Retinal pigment epithelial cell (primary cell): ENCODE results near the gene RGR.

ENCODE experiments used
- DNase-seq: peaks from one replicate; pipeline ENCODE4 v3.0.0-alpha.2; 2010; ENCODE audit warnings: low read depth
- H3K4me3 ChIP-seq: 2 replicates; pipeline ENCODE4 v1.5.1; 2011; ENCODE audit warnings: mild to moderate bottlenecking, low read length, control low read depth, moderate library complexity
- TF ChIP-seq, protein P1 (sequence below): conservative IDR thresholded peaks from 2 replicates; pipeline ENCODE4 v1.5.1; 2011; ENCODE audit warnings: low read depth, low read length, control low read depth, inconsistent platforms

RGR gene

GRCh38 chr10:84211566-84211965 lies 33.3 kb upstream of the RGR start:
- DNase-seq: no peak

GRCh38 chr10:84212014-84212413 lies 32.8 kb upstream of the RGR start:
- H3K4me3 ChIP-seq: no peak overlapping the region
- TF ChIP-seq, protein P1, sequence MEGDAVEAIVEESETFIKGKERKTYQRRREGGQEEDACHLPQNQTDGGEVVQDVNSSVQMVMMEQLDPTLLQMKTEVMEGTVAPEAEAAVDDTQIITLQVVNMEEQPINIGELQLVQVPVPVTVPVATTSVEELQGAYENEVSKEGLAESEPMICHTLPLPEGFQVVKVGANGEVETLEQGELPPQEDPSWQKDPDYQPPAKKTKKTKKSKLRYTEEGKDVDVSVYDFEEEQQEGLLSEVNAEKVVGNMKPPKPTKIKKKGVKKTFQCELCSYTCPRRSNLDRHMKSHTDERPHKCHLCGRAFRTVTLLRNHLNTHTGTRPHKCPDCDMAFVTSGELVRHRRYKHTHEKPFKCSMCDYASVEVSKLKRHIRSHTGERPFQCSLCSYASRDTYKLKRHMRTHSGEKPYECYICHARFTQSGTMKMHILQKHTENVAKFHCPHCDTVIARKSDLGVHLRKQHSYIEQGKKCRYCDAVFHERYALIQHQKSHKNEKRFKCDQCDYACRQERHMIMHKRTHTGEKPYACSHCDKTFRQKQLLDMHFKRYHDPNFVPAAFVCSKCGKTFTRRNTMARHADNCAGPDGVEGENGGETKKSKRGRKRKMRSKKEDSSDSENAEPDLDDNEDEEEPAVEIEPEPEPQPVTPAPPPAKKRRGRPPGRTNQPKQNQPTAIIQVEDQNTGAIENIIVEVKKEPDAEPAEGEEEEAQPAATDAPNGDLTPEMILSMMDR: no peak
- DNase-seq: no peak

More at GRCh38 chr10:84211566-84211965, 33.3 kb upstream of the RGR start:
- no peak overlapping the region for H3K4me3 ChIP-seq
- TF ChIP-seq, protein P1: no peak

GRCh38 chr10:84213076-84213475 lies 31.8 kb upstream of the RGR start:
- TF ChIP-seq, protein P1: no peak
- H3K4me3 ChIP-seq: no peak overlapping the region
- DNase-seq: no peak

DNA sequence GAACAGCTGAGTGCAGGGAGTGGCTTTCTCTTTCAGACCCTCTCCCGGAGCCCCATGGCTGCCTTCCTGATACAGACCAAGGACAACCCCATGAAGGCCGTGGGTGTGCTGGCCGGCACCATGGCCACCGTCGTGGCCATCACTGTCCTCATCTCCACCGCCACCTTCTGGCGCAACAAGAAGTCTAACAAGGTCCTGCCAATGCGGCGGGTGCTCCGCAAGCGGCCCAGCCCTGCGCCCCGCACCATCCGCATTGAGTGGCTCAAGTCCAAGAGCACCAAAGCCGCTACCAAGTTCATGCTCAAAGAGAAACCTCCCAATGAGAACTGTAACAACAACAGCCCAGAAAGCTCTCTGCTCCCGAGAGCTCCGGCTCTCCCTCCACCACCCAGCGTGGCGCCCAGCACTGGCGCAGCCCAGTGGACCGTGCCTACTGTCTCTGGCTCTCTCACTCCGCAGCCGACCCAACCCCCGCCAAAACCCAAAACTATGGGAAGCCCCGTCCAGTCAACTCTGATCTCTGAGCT lies 30.7 kb upstream of the RGR start:
- TF ChIP-seq, protein P1: no peak
- DNase-seq: no peak
- no peak overlapping the region for H3K4me3 ChIP-seq

DNA sequence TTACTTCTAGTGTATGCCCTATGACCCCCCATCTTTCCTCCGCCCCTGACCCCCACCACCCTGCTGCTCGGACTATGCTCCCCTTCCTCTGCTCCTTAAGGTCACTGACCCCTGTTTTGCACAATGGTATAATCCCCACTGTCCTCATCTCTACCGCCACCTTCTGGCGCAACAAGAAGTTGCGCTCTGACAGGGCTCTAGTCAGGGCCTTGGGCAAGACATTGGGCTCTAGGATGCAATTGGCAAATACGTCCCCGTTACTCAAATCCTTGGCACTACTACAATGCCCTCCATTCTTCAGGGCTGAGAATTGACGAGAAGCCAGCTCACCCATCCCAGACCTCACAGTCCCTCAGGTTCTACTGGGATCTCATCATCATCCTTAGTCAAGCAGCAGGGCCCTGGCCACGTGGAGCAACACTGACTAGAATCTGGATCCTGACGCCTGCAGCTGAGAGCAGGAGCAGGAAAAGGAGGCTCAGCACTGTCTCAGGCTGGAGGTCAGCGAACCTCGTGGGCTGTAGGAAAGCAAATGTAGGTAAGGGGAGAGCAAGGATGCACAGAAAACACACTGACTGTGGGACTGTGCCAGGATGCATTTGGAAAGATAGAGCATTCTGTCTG lies 30.1 kb upstream of the RGR start:
- TF ChIP-seq, protein P1: peak; percentile 52
- no peak for DNase-seq
- H3K4me3 ChIP-seq: no peak overlapping the region

DNA sequence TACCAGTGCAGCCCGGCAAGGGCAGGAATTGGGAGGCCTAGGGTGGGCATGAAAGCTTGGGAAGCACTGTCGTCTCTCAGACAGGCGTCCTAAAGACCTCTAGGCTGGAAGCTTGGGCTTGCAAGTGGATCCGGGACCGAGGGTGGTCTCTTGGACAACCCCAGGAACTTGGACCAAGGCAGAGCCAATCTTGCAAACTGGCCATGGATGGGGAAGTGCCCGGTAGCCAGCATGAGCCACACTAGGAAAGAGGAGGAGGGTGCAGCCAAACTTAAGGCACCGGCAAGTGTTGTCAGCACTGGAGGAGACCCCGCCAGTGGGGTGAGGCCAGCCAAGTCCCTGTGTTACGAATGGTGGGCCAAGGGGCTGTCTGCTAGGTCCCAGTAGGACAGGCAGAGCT lies 28.0 kb upstream of the RGR start:
- DNase-seq: no peak
- no peak overlapping the region for H3K4me3 ChIP-seq
- TF ChIP-seq, protein P1: no peak

DNA sequence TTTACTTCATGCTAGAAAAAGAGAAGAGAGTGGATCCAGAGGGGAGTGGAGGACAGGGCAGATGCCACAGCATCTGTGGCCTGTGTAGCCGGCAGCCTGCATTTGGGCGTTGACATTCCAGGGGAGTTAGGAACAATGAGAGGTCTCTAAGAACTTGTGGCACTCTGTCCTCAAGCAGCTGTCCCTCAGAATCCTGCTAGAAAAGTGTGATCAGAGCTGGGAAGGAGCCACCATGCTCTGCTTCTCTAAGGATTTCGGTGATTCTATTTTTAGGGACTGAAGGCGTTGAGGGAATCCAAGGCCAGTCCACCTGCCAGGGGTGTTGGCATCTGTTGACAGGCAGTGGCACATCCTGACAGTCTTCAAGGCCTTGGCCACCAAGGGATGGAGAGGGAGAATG lies 27.1 kb upstream of the RGR start:
- no peak overlapping the region for H3K4me3 ChIP-seq
- DNase-seq: no peak
- TF ChIP-seq, protein P1: no peak
